D341Med (cell line): ENCODE measurements around the gene LCN15.
"Not testable (repeated sequence)": the region's sequence is repeated elsewhere in the genome, so short reads cannot be mapped to it uniquely, and the experiment has no call there.

Experiments used
- DNase-seq: peaks from one replicate; pipeline ENCODE4 v3.0.0; 2012; ENCODE audit warnings: low spot score

The LCN15 gene

DNA sequence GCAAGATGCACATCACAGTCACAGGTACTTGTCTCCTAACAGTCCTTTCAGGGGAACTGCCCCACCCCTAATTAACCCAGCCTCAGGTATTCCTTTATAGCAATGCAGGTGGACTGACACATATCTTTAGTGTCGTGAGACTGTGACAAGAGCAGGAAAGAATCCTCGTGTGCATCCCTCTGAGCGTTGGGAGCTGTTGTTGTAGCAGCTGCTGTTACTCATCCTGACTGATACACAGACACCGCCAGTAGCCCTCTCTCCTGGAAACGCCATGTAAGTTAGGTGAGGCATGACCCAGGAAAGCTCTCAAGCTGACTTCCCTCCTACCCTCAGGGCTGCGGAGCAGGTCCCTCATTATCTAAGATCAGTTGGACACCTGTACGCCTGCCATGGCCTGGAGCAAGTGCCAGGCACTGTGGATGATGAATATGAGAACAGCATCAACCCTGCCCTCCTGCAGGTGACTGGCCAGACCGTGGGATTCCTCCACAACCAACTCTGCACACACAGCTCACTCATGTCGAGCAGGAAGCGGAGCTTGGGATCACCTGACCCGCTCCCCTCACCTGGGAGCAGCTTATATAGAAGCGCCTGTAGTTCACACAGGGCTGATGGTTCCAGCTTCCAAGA is 10.2 kb upstream of the LCN15 start:
- DNase-seq: no peak

DNA sequence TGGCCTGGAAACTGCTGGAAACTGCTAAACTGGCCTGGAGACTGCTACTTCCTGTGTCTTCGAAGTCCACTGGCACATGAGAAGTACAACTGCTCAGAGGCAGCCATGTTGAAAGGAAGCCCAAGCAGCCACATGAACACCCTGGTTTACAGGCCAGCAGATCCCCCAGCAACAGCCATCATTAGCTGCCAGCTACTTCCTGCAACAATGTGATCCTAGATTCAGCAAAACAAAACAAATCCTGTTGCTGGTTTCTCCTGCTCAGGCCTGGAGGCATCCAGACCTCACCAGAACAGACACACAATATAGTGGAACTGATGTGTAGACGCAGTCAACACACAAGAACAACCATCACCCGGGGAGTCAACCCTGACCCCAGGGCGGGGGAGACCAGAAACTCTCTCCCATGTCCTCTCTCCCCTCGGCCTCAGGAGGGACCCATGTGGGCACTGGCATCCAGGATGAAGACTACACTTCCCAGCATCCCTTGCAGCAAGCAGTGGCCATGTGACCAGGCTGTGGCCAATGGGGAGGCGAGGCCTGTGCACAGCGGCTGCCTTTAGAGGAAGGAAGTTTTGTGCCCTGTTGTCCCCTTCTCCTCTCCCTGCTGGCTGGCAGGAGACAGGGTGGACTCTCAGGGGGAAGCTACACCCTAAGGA is 9.2 kb upstream of the LCN15 start:
- DNase-seq: peak; percentile 73

DNA sequence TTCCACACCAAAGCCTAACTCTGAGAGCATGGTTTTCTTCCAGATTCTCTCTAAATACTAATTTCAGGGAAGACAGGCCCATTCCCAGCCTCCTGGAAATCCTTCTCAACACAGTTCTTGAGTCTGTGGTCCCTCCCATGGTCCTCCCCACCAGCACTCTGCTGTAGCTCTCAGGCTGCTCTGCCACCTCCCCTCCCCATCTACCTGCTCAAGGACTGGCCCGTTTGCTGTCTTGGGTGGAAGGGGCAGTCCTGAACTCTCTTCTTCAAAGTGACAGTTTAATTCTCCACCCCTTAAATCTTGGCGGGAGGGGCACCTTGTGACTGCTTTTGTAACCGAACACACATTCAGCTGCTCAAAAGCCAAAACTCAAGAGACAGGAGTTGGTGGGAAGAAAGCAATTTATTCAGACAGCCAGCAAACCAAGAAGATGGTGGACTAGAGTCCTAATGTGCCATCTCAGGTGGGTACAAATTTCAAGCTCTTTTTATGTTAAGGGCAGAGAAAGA is 7.6 kb upstream of the LCN15 start:
- DNase-seq: no peak

DNA sequence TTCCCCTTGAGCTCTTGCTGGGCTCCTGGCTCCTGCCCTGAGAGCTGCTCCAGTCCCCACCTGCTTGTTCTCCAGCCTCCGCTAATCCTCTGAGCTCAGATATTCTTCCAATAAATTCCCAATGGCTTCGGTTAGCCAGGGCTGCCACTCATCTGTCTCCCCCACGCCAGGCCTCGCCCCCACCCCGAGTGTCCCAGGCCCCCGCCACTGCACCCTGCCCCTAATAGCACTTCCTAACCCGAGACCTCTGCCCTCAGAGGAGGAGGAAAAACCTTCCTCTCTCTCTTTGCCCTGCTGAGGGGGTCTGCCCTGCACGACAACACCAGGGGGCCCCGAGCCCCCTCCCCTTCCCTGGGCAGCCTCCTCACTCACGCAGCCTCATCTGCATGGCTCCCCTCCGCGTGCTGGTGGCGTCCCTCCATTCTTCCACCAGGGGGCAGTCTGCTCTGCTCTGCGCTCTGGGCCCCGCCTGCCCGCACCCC is 5.4 kb upstream of the LCN15 start:
- peak; percentile 87 for DNase-seq

DNA sequence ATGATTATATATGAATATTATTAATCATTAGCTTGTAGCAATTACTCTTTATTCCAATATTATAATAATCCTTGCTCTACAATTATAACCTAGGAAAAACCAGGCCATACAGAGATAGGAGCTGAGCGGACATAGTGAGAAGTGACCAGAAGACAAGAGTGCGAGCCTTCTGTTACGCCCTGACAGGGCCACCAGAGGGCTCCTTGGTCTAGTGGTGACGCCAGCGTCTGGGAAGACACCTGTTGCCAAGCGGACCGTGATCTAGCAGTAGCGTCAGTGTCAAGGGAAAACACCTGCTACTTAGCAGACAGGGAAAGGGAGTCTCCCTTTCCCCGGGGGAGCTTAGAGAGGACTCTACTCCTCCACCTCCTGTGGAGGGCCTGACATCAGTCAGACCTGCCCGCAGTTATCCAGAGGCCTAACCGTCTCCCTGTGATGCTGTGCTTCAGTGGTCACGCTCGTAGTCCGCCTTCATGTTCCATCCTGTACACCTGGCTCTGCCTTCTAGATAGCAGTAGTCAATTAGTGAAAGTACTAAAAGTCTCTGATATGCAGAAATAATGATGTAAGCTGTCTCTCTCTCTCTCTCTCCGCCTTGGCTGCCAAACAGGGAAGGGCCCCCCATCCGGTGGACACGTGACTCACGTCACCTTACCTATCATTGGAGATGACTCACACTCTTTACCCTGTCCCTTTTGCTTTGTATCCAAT is 2.2 kb upstream of the LCN15 start:
- not testable (repeated sequence) for DNase-seq

DNA sequence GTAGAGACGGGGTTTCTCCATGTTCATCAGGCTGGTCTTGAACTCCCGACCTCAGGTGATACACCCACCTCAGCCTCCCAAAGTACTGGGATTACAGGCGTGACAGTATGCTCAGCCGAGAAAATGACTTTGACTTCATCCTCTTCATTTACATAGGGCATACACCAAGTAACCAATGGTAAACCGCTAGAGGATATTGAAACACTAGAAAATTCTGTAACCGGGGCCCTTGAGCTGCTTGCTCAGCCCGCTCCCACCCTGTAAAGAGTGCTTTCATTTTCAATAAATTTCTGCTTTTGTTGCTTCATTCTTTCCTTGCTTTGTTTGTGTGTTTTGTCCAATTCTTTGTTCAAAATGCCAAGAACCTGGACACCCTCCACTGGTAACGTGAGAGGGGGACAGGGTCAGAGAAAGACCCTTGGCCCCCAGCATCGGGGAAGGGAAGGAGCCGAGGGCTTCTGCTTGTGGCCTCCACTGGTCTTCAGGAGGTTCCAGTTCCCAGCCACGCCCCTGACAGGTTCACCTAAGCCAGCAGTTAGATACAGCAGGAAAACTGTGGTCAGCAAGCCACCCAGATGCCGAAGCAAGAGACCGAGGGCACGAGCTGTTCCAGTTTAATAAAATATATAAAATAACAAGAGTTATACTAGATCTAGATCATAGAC is 1.6 kb upstream of the LCN15 start:
- not testable (repeated sequence) for DNase-seq

DNA sequence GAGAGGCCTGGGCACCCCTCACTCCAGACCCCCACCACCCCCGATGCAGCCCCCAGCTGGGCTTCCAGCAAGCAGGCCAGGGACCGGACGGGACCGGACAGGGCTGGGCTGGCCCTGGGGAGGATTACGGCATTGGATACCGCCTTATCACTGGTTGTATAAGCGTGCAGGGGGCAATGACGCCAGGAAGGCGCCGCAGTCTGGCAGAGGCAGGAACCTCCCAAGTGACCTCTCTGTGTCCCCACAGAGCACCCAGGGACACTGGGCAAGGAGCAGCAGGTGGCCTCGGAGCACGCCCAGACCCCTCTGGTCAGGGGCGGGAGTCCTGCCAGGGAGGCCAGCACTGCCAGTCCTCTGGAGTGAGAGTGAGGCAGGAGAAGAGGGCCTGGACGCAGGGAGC is 723 bp upstream of the LCN15 start:
- no peak for DNase-seq

DNA sequence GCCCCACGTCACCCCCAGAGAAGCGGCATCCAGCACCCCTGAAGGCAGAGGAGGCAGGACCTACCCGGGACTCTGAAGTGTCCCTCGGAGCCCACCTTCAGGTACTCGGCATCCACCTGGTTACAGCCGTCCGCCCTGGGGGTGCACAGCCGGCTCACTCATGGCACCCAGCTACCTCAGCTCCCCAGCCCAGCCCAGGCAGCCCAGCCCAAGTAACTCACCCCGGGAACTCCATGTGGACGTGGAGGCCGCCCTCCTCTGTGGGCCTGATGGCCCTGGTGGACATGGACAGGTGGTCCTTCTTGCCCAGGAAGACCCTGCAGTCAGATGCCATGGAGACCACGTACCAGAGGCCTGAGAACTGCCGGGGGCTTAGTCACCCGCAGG is 676 bp downstream of the LCN15 start:
- no peak for DNase-seq

DNA sequence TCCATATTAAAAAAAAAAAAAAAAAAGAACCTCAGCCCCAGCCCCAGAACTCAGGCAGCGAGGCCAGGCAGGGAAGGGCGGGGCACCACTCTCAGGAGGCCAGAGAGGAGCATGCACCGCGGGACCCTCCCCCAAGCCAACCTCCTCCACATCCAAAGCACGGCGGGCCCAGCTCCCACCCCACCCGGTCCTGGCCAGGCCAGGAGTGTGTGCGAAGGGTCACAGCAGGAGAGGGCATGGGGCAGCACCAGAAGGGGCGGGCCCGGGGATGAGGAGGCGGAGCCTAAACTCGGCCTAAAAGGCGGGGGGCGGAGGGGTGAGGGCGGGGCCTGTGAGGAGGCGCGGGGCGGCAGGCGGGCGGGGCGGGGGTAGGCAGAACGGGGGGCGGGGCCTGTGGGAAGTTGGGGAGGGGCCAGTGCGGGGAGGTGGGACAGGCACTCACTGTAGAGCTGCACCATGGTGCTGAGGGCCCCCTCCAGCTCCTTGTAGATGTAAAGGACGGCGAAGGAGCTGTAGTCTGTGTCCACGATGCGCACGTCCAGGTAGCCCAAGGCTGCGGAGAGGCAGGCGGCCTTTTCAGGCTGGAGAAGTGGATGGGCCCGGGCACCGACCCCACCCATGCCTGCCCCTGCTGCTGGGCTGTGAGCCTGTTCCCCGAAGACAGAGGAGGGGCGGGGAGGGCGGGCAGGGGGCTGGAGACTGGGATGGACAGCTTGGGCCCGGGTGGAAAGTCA is 1.2 kb downstream of the LCN15 start:
- DNase-seq: peak; percentile 72

DNA sequence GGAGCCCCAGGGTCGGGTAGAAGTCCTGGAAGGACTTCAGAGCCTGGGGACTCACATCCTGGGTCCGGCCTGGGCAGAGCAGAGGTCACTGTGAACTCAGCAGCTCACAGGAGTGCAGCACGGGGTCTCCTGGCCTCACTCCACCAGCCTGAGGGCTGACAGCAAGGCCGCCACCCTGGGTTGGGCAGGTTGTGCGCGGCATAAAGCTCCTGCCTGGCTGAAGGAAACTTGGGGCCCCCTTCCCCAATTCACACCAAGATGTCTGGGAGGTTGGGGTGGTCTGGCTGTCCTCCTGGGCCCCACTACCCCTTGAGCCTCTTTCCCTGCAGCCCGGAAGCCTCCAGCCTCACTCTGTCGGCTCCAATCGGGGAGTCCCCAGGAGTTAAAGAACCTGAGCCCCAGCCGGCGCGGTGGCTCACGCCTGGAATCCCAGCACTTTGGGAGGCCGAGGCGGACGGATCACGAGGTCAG is 2.1 kb downstream of the LCN15 start:
- DNase-seq: no peak

DNA sequence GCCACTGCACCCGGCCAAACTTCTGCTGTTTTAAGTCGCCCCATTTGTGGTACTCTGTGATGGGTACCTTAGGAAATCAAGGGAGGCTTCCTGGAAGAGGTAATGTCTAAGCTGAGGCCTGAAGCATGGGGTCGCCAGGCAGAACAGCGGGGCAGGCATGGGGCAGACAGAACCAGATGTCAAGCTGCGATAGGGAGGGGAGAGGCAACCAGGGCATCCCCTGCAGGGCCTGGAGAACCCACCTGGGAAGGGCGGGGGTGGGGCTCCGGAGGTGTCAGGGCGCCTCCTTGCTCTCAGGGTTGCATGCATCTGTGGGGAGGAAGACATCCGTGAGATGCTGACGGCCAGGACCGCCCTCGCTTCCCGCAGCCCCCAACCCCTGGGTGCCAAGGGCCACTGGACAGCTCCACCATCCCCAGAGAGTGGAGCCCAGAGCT is 2.8 kb downstream of the LCN15 start:
- no peak for DNase-seq

DNA sequence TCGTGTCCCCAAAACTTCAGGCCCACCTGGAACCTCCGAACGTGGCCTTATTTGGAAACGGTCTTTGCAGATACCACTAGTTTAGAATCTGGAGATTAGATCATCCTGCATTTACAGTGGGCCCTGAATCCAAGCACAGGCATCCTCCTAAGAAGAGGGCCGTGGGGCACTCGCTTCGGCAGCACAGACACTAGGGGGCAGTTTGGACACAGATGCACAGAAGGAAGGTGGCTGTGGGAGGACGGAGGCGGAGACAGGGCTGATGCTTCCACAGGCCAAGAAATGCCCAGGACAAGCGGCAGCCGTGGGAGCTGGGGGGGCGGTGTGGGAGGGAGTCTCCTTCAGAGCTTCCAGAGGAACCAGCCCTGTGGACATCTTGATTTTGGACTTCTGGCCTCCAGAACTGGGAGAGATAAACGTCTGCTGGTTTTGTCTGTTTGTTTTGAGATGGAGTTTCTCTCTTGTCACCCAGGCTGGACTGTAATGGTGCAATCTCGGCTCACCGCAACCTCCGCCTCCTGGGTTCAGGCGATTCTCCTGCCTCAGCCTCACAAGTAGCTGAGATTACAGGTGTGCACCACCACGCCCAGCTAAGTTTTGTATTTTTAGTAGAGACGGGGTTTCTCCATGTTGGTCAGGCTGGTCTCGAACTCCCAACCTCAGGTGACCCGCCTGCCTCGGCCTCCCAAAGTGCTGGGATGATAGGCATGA is 3.3 kb downstream of the LCN15 start:
- DNase-seq: peak; percentile 79

DNA sequence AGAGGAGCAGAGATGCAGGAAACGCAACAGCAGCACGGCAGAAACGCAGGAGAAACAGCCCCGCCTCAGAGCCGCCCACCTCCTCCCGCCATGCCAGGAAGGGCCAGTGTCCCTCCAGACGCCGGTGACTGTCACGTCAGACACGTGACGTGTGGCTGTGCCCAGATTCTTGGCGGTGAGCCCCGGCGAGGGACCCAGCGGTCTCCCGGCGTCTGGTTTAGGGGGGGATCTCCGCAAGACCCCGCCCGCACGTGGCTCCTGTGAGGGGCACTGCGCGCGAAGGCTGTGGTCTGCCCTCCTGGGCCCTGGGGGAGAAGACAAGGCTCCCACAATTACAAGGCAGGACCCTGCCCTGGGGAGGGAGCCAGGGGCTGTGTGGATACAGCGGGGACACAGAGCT is 3.9 kb downstream of the LCN15 start:
- DNase-seq: no peak

DNA sequence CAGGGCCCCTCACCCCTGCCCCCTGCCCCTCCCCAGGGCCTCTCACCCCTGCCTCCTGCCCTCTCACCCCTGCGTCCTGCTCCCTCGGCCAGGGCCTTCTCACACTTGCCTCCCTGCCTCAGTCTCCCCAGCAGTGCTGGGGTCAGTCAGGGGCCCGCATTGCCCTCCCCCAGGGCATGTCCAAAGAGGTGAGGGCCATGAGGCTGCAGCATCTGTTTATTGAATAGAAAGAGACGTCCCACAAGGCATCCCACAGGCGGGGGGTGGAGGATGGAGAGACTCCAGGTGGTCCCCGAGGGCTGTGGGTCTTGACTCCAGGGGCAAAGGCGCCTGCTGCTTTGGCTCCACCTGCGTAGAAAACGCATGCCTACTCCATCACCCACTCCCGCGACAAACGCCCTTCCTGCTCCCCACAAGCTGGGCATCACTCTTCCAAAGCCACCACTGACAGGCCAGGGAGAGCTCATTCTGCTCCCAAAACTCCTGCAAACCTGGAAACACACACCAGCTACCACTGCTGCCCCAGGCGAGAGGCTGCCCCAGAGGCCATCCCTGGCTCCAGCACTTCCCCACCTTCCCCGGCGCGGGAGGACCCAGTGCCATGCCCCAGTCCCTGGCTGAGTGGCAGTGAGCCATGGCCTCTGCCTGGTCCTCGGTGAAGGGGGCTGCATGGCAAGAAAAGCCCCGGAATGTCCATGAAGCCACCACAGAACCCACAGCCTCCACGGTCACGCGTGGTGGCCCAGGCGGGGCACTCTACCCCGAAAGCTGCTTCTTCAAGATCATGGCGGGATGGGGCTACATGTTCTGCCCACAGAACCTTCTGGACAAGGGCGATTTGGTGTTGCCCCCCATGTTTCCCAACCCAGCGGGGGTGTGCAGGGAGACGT is 4.6 kb downstream of the LCN15 start:
- DNase-seq: peak; percentile 12

DNA sequence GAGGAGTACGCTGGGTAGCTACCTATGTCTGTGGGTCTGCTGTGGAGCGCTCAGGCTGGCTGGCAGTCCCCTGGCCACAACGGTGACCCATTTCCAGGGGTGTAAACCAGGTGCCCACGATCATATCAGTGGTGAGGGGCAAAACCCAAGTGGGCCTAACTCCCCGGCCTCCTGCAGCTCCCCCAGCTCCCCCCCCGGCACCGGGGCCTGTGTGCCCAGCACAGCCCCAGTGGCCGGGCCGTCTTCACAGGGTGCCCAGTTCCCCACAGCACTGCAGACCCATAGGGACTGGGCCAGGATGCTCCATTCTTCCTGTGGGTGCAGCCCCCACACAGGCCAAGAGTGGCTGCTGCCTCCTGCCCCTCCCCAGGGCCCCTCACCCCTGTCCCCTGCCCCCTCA is 5.3 kb downstream of the LCN15 start:
- peak; percentile 8 for DNase-seq

DNA sequence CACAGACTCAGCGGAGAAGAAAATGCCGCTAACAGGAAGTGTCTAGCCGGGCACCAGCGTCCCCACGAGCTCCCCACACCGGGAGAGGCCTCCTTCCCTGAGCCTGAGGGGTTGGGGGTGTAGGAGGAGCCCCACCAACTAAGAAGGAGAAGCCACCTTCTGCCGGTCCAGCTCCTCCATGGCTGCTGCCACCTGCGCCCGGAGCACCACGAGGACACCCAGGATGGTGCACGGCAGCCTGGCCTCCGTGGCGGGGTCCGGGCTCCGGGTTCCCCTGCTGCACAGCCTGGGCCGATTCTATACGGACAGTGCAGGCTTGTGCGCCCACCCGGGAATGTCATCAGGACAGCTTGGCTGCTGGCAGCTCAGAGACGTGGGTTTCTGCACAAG is 6.6 kb downstream of the LCN15 start:
- DNase-seq: no peak

DNA sequence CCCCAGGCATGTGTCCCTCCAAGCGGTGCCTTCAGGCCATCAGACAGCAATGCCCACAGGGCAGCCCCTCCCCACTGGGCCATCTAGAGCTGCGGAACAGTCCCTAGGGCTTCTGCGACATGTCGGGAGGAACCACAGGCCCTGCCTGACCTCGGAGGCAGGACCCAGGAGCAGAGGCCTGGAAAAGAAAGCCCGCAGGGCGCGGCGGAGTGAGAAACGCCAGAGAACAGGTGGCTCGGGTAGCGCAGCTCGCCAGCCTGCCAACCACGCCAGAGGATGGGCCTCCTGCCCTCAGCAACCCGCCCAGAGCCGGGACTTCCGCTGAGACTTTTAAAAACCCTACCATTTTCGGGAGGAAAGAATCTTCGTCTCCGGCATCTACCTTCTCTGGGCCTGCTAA is 7.0 kb downstream of the LCN15 start:
- no peak for DNase-seq

DNA sequence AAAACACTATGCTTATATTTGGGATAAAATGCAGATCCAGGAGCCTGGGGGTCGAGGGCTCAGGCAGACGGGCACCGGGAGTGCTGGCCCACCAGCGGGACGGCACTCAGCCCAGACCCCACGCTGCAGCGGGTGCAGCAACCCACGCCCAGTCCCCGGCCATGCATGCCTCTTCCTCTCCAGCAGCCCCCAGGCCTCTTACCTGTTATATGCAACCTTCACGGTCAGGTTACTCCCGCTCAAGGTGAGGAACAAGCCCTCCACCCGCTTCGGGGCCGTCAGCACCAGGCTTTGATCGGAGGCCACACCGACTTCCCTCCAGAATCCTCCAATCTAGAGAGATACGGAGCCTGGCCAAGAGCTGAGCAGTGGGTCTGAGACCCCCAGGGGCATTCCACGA is 7.5 kb downstream of the LCN15 start:
- DNase-seq: no peak

DNA sequence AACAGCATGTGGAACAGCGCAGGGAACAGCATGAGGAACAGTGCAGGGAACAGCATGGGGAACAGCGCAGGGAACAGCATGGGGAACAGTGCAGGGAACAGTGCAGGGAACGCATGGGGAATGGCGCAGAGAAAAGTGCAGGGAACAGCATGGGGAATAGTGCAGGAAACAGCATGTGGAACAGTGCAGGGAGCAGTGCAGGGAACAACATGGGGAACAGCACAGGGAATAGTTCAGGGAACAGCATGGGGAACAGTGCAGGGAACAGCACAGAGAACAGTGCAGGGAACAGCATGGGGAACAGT is 8.2 kb downstream of the LCN15 start:
- no peak for DNase-seq
